OCI-LY3 (cell line): Measurements from ENCODE around the gene MNX1.

Experiments
- H2AFZ ChIP-seq: fragments of 200-600, 300-600 bp; shearing (Covaris generic); 2 replicates; pipeline ENCODE4 v1.6.0; 2014; ENCODE audit warnings: antibody characterized with exemption, low read depth, low read length
- H3K27ac ChIP-seq: fragments of 200-600, 300-600 bp; sonication (generic); 2 replicates; pipeline ENCODE4 v1.5.1; 2014; ENCODE audit warnings: mild to moderate bottlenecking, low read length, moderate library complexity, mixed read lengths
- H3K27me3 ChIP-seq: fragments of 200-600, 300-600 bp; sonication (generic); 2 replicates; pipeline ENCODE4 v1.6.1; 2014; ENCODE audit warnings: low read depth, low read length, mixed read lengths
- H3K36me3 ChIP-seq: fragments of 200-600, 300-600 bp; sonication (generic); replicated peaks from 2 replicates; pipeline ENCODE3; 2014; ENCODE audit warnings: low read depth, low read length, mixed read lengths
- H3K4me1 ChIP-seq: fragments of 300-600, 200-600 bp; sonication (generic); 2 replicates; pipeline ENCODE4 v1.6.1; 2014; ENCODE audit warnings: low read length, mixed read lengths
- H3K4me2 ChIP-seq: fragments of 200-600, 300-600 bp; sonication (generic); 2 replicates; pipeline ENCODE4 v1.6.1; 2014; ENCODE audit warnings: low read length, mixed read lengths
- H3K4me3 ChIP-seq: fragments of 300-600, 200-600 bp; sonication (generic); 2 replicates; pipeline ENCODE4 v1.5.1; 2014; ENCODE audit warnings: antibody characterized with exemption, mild to moderate bottlenecking, low read length, moderate library complexity
- H3K79me2 ChIP-seq: fragments of 300-600, 200-600 bp; shearing (Covaris generic); 2 replicates; pipeline ENCODE4 v1.6.1; 2014; ENCODE audit warnings: mild to moderate bottlenecking, low read length, mixed read lengths
- H3K9ac ChIP-seq: fragments of 300-600, 200-600 bp; shearing (Covaris generic); 2 replicates; pipeline ENCODE4 v1.6.0; 2014; ENCODE audit warnings: mild to moderate bottlenecking, low read length, moderate library complexity
- H3K9me3 ChIP-seq: fragments of 200-600, 300-600 bp; shearing (Covaris generic); 2 replicates; pipeline ENCODE4 v1.6.1; 2014; ENCODE audit warnings: low read length, mixed read lengths; ENCODE audit not compliant: insufficient read depth
- H4K20me1 ChIP-seq: fragments of 200-600, 300-600 bp; sonication (generic); 2 replicates; pipeline ENCODE4 v1.6.1; 2016; ENCODE audit warnings: low read length, mixed read lengths; ENCODE audit not compliant: insufficient read depth
- CTCF ChIP-seq: fragments of 200-600, 300-600 bp; sonication (generic); IDR thresholded peaks from 2 replicates; pipeline ENCODE4 v1.5.1; 2014; ENCODE audit warnings: antibody characterized with exemption, low read length, low read depth
- EZH2phosphoT487 ChIP-seq: fragments of 200-600 bp; shearing (Covaris generic); IDR thresholded peaks from 2 replicates; pipeline ENCODE4 v1.6.1; 2018; ENCODE audit warnings: antibody characterized with exemption, mixed run types, low read depth

MNX1 gene

GRCh38 chr7:157006829-157007469, 3.5 kb downstream of the MNX1 start:
- Histone ChIP-seq H4K20me1 (peaks cover 8% of the 10 kb centered on the region; the same call in 1 of the 2 replicates), H3K27me3 (no peaks in the 10 kb centered on the region), H3K4me2 (no peak overlapping the region), H3K9ac (no peak overlapping the region), H3K4me1 (peaks cover 22% of the 10 kb centered on the region), H2AFZ (no peak overlapping the region), H3K9me3 (no peaks in the 10 kb centered on the region), H3K4me3 (no peak overlapping the region), H3K27ac (no peak overlapping the region), H3K79me2 (peaks cover 59% of the 10 kb centered on the region), H3K36me3 (peaks cover 28% of the 10 kb centered on the region)
- TF ChIP-seq EZH2phosphoT487 (no peak), CTCF (no peak)

DNA sequence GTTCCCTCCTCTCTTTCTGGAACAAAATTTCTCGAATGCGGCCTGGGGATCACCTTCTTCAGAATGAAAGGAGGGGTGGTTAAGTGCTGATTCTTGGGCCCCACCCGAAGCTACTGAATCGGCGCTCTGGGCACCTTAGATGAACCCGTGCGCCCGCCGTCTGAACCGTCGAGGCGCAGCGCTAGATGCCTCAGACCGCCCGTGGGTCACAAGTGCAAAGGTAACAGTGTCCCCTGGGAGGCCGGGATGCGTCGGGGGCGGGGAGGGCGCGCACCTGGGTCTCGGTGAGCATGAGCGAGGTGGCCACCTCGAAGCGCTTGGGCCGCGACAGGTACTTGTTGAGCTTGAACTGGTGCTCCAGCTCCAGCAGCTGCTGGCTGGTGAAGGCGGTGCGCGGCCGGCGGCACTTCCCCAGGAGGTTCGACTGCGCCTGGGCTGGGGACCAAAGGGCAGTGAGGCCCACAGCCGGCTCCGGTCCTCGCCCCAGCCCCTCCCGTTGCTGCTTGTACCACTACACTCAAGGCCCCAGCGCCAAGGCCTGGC, 4.2 kb downstream of the MNX1 start:
- Histone ChIP-seq H3K4me1 (peaks cover 16% of the 10 kb centered on the region), H3K9me3 (no peaks in the 10 kb centered on the region), H3K27me3 (no peaks in the 10 kb centered on the region), H3K4me2 (no peak overlapping the region), H3K9ac (no peak overlapping the region), H2AFZ (no peak overlapping the region), H3K27ac (no peak overlapping the region), H3K36me3 (peaks cover 28% of the 10 kb centered on the region), H4K20me1 (peaks cover 8% of the 10 kb centered on the region; the same call in 1 of the 2 replicates), H3K79me2 (peaks cover 52% of the 10 kb centered on the region), H3K4me3 (no peak overlapping the region)
- no peak for TF ChIP-seq EZH2phosphoT487
- no peak for TF ChIP-seq CTCF

- no peaks in the 10 kb centered on the region for H3K9me3 ChIP-seq
- H3K79me2 ChIP-seq: peaks cover 47% of the 10 kb centered on the region
- H4K20me1 ChIP-seq: peaks cover 8% of the 10 kb centered on the region; the same call in 1 of the 2 replicates
- H3K27ac ChIP-seq: no peak overlapping the region
- peaks cover 28% of the 10 kb centered on the region for H3K36me3 ChIP-seq
- no peak overlapping the region for H2AFZ ChIP-seq
- H3K27me3 ChIP-seq: no peaks in the 10 kb centered on the region
- H3K9ac ChIP-seq: no peak overlapping the region
- no peak overlapping the region for H3K4me3 ChIP-seq
- peaks cover 21% of the 10 kb centered on the region for H3K4me1 ChIP-seq
- no peak for TF ChIP-seq EZH2phosphoT487
- TF ChIP-seq CTCF: no peak
- no peak overlapping the region for H3K4me2 ChIP-seq
Measured at GRCh38 chr7:157005456-157006204, 4.8 kb downstream of the MNX1 start.
